ENCODE data around the gene BLNK. TPM values are rescaled to one million over a fixed set of nuclear protein-coding genes. Genes with fewer than 3 reads are reported as not detected.

The BLNK gene
- 0.17 TPM in 1 of 2 replicates, not detected in the other for total RNA-seq

GRCh38 chr10:96271016-96271815 is at the start of gene BLNK:
Gene BLNK, minus strand, starts transcription at chr10:96271569. Its CDS starts 171 bp downstream, at chr10:96271398.

GRCh38 chr10:96304230-96304629 is 32.9 kb upstream of the BLNK start, which contains the start of gene DNTT:
Gene DNTT, plus strand, starts transcription at chr10:96304434. Its CDS starts 64 bp downstream, at chr10:96304498.

Other genes with a start within 250 kb of the BLNK start
- gene CCNJ, start 228.0 kb downstream of the BLNK start, total RNA-seq = 2.8 and 4.6 TPM in 2 replicates
- gene ZNF518A, start 141.3 kb downstream of the BLNK start, total RNA-seq = 12.1 and 20.7 TPM in 2 replicates
- gene DNTT, start 32.9 kb upstream of the BLNK start, total RNA-seq = not detected in 2 replicates
- not detected in 2 replicates for gene OPALIN, start 87.4 kb upstream of the BLNK start, total RNA-seq
- under 0.01 and 0.17 TPM in 2 replicates for gene TLL2, start 242.4 kb upstream of the BLNK start, total RNA-seq